A673 (cell line): ENCODE measurements around the gene MRPL39.

Source experiments
- EZH2 ChIP-seq: fragments of 200-600 bp; sonication (generic); IDR thresholded peaks from 2 replicates; pipeline ENCODE4 v1.6.1; 2017; ENCODE audit warnings: borderline replicate concordance, low read depth, mild to moderate bottlenecking, mixed read lengths, antibody characterized with exemption, low read length; ENCODE audit not compliant: poor library complexity, severe bottlenecking
- TF ChIP-seq, protein P1 (sequence below): fragments of 300-800, 200-600 bp; sonication (generic); conservative IDR thresholded peaks from 2 replicates; pipeline ENCODE4 v1.5.1; 2017; ENCODE audit warnings: low read depth, mild to moderate bottlenecking, antibody characterized with exemption, low read length, moderate library complexity, mixed read lengths

DNA sequence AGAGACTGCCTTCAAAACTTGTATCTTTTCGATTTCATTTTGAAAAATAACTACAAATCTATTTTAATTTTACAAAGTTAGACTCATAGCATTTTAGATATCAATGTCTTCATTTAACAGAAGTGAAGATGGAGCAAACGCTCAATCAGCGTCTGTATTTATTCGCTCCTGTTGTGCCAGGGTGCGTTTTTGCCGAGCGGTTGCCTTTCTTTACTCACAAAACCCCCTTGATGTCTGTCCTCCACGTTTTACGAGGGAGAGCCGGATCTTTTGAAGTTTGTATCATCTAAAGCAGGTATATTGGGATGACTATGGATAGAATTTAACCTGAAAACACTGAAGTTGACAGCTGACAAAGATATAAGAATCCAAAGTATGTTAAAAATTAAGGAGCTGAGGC lies 44.6 kb downstream of the MRPL39 start:
- TF ChIP-seq, protein P1, sequence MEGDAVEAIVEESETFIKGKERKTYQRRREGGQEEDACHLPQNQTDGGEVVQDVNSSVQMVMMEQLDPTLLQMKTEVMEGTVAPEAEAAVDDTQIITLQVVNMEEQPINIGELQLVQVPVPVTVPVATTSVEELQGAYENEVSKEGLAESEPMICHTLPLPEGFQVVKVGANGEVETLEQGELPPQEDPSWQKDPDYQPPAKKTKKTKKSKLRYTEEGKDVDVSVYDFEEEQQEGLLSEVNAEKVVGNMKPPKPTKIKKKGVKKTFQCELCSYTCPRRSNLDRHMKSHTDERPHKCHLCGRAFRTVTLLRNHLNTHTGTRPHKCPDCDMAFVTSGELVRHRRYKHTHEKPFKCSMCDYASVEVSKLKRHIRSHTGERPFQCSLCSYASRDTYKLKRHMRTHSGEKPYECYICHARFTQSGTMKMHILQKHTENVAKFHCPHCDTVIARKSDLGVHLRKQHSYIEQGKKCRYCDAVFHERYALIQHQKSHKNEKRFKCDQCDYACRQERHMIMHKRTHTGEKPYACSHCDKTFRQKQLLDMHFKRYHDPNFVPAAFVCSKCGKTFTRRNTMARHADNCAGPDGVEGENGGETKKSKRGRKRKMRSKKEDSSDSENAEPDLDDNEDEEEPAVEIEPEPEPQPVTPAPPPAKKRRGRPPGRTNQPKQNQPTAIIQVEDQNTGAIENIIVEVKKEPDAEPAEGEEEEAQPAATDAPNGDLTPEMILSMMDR, result no peak
- no peak for TF ChIP-seq EZH2
